Nephron progenitor cell (in vitro differentiated cells): ENCODE results near the gene FRAT1.

ENCODE experiments used
- DNase-seq: peaks from one replicate; pipeline ENCODE4 v3.0.0; 2021
- H3K27ac Mint-ChIP-seq: 2 replicates; pipeline ENCODE4 v1.8.0; 2021; ENCODE audit warnings: mild to moderate bottlenecking, moderate library complexity, mixed read lengths
- H3K27me3 Mint-ChIP-seq: 2 replicates; pipeline ENCODE4 v1.8.0; 2021; ENCODE audit warnings: mild to moderate bottlenecking, low read depth, mixed read lengths; ENCODE audit not compliant: poor library complexity
- H3K36me3 Mint-ChIP-seq: 2 replicates; pipeline ENCODE4 v1.8.0; 2021; ENCODE audit warnings: low read depth, mixed read lengths
- H3K4me1 Mint-ChIP-seq: 2 replicates; pipeline ENCODE4 v1.8.0; 2021; ENCODE audit warnings: mixed read lengths
- H3K4me3 Mint-ChIP-seq: 2 replicates; pipeline ENCODE4 v1.8.0; 2021; ENCODE audit warnings: mild to moderate bottlenecking, moderate library complexity, mixed read lengths
- H3K9me3 Mint-ChIP-seq: 2 replicates; pipeline ENCODE4 v1.8.0; 2021; ENCODE audit warnings: mild to moderate bottlenecking, moderate library complexity, mixed read lengths
- TF ChIP-seq, protein P1 (sequence below): fragments of 200-600 bp; sonication (generic); IDR thresholded peaks from 2 replicates; pipeline ENCODE4 v1.5.0; 2021; ENCODE audit warnings: antibody characterized with exemption

Gene FRAT1

DNA sequence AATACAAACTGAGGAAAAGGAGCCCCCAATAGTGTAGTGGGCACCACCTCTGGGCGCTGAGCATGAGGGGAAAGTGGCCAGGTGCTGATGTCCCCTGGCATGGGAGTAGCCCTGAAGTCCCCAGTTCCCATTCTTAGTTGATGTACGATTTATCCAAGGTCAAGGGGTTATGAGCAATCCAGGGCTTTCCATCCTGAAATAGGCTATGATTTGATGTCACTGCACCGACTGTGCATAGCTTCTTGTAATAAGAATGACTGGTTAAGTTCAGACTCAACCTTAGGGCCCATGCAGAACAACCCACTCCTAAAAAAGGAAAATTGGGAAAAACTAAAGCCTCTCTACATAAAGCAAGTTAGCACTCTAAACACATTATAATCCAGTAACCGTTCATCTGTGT, 4.4 kb downstream of the FRAT1 start:
- no peaks in the 10 kb centered on the region for H3K9me3 Mint-ChIP-seq
- no peak overlapping the region for H3K4me3 Mint-ChIP-seq
- H3K36me3 Mint-ChIP-seq = peaks cover 5% of the 10 kb centered on the region
- H3K27ac Mint-ChIP-seq = no peak overlapping the region
- TF ChIP-seq, protein P1, sequence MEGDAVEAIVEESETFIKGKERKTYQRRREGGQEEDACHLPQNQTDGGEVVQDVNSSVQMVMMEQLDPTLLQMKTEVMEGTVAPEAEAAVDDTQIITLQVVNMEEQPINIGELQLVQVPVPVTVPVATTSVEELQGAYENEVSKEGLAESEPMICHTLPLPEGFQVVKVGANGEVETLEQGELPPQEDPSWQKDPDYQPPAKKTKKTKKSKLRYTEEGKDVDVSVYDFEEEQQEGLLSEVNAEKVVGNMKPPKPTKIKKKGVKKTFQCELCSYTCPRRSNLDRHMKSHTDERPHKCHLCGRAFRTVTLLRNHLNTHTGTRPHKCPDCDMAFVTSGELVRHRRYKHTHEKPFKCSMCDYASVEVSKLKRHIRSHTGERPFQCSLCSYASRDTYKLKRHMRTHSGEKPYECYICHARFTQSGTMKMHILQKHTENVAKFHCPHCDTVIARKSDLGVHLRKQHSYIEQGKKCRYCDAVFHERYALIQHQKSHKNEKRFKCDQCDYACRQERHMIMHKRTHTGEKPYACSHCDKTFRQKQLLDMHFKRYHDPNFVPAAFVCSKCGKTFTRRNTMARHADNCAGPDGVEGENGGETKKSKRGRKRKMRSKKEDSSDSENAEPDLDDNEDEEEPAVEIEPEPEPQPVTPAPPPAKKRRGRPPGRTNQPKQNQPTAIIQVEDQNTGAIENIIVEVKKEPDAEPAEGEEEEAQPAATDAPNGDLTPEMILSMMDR = no peak
- H3K4me1 Mint-ChIP-seq = peaks cover 47% of the 10 kb centered on the region
- peaks cover 54% of the 10 kb centered on the region for H3K27me3 Mint-ChIP-seq
- DNase-seq = no peak

- DNase-seq = no peak
- peaks cover 21% of the 10 kb centered on the region for H3K36me3 Mint-ChIP-seq
- TF ChIP-seq, protein P1 = no peak
- no peak overlapping the region for H3K4me3 Mint-ChIP-seq
- H3K4me1 Mint-ChIP-seq = peaks cover 34% of the 10 kb centered on the region
- peaks cover 44% of the 10 kb centered on the region for H3K27me3 Mint-ChIP-seq
- H3K27ac Mint-ChIP-seq = no peak overlapping the region
- no peaks in the 10 kb centered on the region for H3K9me3 Mint-ChIP-seq
Observed at GRCh38 chr10:97325754-97326153, 6.7 kb downstream of the FRAT1 start.

- no peak for DNase-seq
- Mint-ChIP-seq H3K27ac (peak overlapping the region; percentile 92), H3K4me3 (no peak overlapping the region), H3K36me3 (peaks cover 25% of the 10 kb centered on the region), H3K4me1 (peaks cover 36% of the 10 kb centered on the region), H3K9me3 (no peaks in the 10 kb centered on the region), H3K27me3 (peaks cover 40% of the 10 kb centered on the region)
- TF ChIP-seq, protein P1 = no peak
Observed at GRCh38 chr10:97327348-97328294, 8.6 kb downstream of the FRAT1 start.

- H3K4me1 Mint-ChIP-seq = peaks cover 47% of the 10 kb centered on the region
- TF ChIP-seq, protein P1 = no peak
- H3K27ac Mint-ChIP-seq = no peak overlapping the region
- no peak overlapping the region for H3K4me3 Mint-ChIP-seq
- peaks cover 25% of the 10 kb centered on the region for H3K36me3 Mint-ChIP-seq
- H3K27me3 Mint-ChIP-seq = peaks cover 41% of the 10 kb centered on the region
- no peaks in the 10 kb centered on the region for H3K9me3 Mint-ChIP-seq
- DNase-seq = no peak
Observed at GRCh38 chr10:97328646-97329453, 9.8 kb downstream of the FRAT1 start.

- no peak for DNase-seq
- Mint-ChIP-seq H3K27me3 (peaks cover 35% of the 10 kb centered on the region), H3K4me3 (no peak overlapping the region), H3K27ac (no peak overlapping the region), H3K36me3 (peaks cover 25% of the 10 kb centered on the region), H3K9me3 (no peaks in the 10 kb centered on the region), H3K4me1 (peaks cover 47% of the 10 kb centered on the region)
- TF ChIP-seq, protein P1 = no peak
Observed at GRCh38 chr10:97329766-97330165, 10.7 kb downstream of the FRAT1 start.
